SK-N-SH treated with all-trans-retinoic acid at 6 μM for 48 hours (cell line): Measurements from ENCODE around the gene MALRD1.

Experiments used
- ATAC-seq: fragments of 200-7000 bp; cut with Tn5 transposase; 3 replicates; pipeline ENCODE4 v1.9.1; 2020; ENCODE audit warnings: mild to moderate bottlenecking, moderate library complexity
- BACH2 ChIP-seq: fragments of 250-450 bp; sonication (Bioruptor Pico); IDR thresholded peaks from 2 replicates; pipeline ENCODE4 v1.9.0; 2021; ENCODE audit warnings: mild to moderate bottlenecking, borderline replicate concordance
- CSDC2 ChIP-seq: fragments of 250-450 bp; sonication (Bioruptor Pico); IDR thresholded peaks from 2 replicates; pipeline ENCODE4 v1.5.0; 2020; ENCODE audit warnings: mild to moderate bottlenecking, moderate library complexity
- ESRRG ChIP-seq: fragments of 250-450 bp; sonication (Bioruptor Pico); IDR thresholded peaks from 2 replicates; pipeline ENCODE4 v1.6.1; 2021; ENCODE audit warnings: mild to moderate bottlenecking
- GLIS3 ChIP-seq: fragments of 250-450 bp; sonication (Bioruptor Pico); IDR thresholded peaks from 2 replicates; pipeline ENCODE4 v1.5.0; 2020; ENCODE audit warnings: mild to moderate bottlenecking, moderate library complexity
- ISL1 ChIP-seq: fragments of 250-450 bp; sonication (Bioruptor Pico); IDR thresholded peaks from 2 replicates; pipeline ENCODE4 v2.1.2; 2022; ENCODE audit warnings: mild to moderate bottlenecking, moderate library complexity
- OSR1 ChIP-seq: fragments of 250-450 bp; sonication (Bioruptor Pico); IDR thresholded peaks from 2 replicates; pipeline ENCODE4 v1.8.0; 2022; ENCODE audit warnings: moderate library complexity, mild to moderate bottlenecking, inconsistent platforms
- PPARA ChIP-seq: fragments of 250-450 bp; sonication (Bioruptor Pico); IDR thresholded peaks from 2 replicates; pipeline ENCODE4 v1.5.0; 2020; ENCODE audit warnings: mild to moderate bottlenecking, borderline replicate concordance
- RARB ChIP-seq: fragments of 250-450 bp; sonication (Bioruptor Pico); IDR thresholded peaks from 2 replicates; pipeline ENCODE4 v1.8.0; 2021; ENCODE audit warnings: mild to moderate bottlenecking, moderate library complexity
- TCF4 ChIP-seq: fragments of 250-450 bp; sonication (Bioruptor Pico); IDR thresholded peaks from 2 replicates; pipeline ENCODE4 v1.8.0; 2021; ENCODE audit warnings: mild to moderate bottlenecking, moderate library complexity, borderline replicate concordance
- TOX ChIP-seq: fragments of 250-450 bp; sonication (Bioruptor Pico); IDR thresholded peaks from 2 replicates; pipeline ENCODE4 v1.8.0; 2021; ENCODE audit warnings: mild to moderate bottlenecking, moderate library complexity, borderline replicate concordance
- ZC3H10 ChIP-seq: fragments of 250-450 bp; sonication (Bioruptor Pico); IDR thresholded peaks from 2 replicates; pipeline ENCODE4 v1.5.1; 2021; ENCODE audit warnings: mild to moderate bottlenecking, moderate library complexity
- ZFP3 ChIP-seq: fragments of 250-450 bp; sonication (Bioruptor Pico); IDR thresholded peaks from 2 replicates; pipeline ENCODE4 v1.5.0; 2020; ENCODE audit warnings: mild to moderate bottlenecking, moderate library complexity
- ZFP30 ChIP-seq: fragments of 450-650 bp; formaldehyde crosslinking; IDR thresholded peaks from 2 replicates; pipeline ENCODE4 v1.5.0; 2022; ENCODE audit warnings: mild to moderate bottlenecking, moderate library complexity
- ZNF8 ChIP-seq: fragments of 450-650 bp; formaldehyde crosslinking; IDR thresholded peaks from 2 replicates; pipeline ENCODE4 v1.5.0; 2020; ENCODE audit warnings: mild to moderate bottlenecking, moderate library complexity
- TF ChIP-seq, protein P1 (sequence below): fragments of 250-450 bp; sonication (Bioruptor Pico); IDR thresholded peaks from 2 replicates; pipeline ENCODE4 v1.8.0; 2021; ENCODE audit warnings: low read depth, mild to moderate bottlenecking, moderate library complexity, borderline replicate concordance
- TF ChIP-seq, protein P2 (sequence below): fragments of 250-450 bp; sonication (Bioruptor Pico); IDR thresholded peaks from 2 replicates; pipeline ENCODE4 v1.8.0; 2020; ENCODE audit warnings: mild to moderate bottlenecking, moderate library complexity, borderline replicate concordance
- TF ChIP-seq, protein P3 (sequence below): fragments of 250-450 bp; sonication (Bioruptor Pico); IDR thresholded peaks from 2 replicates; pipeline ENCODE4 v1.5.1; 2020; ENCODE audit warnings: low read depth, mild to moderate bottlenecking, moderate library complexity
- TF ChIP-seq, protein P4 (sequence below): fragments of 250-450 bp; sonication (Bioruptor Pico); IDR thresholded peaks from 2 replicates; pipeline ENCODE4 v1.5.0; 2020; ENCODE audit warnings: mild to moderate bottlenecking, moderate library complexity

Gene MALRD1

GRCh38 chr10:19572056-19572455 is 523.5 kb downstream of the MALRD1 start:
- ATAC-seq: no peak
- TF ChIP-seq, protein P1, sequence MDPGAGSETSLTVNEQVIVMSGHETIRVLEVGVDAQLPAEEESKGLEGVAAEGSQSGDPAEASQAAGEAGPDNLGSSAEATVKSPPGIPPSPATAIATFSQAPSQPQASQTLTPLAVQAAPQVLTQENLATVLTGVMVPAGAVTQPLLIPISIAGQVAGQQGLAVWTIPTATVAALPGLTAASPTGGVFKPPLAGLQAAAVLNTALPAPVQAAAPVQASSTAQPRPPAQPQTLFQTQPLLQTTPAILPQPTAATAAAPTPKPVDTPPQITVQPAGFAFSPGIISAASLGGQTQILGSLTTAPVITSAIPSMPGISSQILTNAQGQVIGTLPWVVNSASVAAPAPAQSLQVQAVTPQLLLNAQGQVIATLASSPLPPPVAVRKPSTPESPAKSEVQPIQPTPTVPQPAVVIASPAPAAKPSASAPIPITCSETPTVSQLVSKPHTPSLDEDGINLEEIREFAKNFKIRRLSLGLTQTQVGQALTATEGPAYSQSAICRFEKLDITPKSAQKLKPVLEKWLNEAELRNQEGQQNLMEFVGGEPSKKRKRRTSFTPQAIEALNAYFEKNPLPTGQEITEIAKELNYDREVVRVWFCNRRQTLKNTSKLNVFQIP: no peak
- TF ChIP-seq ESRRG (CRISPR knock-in tag): no peak
- TF ChIP-seq, protein P2, sequence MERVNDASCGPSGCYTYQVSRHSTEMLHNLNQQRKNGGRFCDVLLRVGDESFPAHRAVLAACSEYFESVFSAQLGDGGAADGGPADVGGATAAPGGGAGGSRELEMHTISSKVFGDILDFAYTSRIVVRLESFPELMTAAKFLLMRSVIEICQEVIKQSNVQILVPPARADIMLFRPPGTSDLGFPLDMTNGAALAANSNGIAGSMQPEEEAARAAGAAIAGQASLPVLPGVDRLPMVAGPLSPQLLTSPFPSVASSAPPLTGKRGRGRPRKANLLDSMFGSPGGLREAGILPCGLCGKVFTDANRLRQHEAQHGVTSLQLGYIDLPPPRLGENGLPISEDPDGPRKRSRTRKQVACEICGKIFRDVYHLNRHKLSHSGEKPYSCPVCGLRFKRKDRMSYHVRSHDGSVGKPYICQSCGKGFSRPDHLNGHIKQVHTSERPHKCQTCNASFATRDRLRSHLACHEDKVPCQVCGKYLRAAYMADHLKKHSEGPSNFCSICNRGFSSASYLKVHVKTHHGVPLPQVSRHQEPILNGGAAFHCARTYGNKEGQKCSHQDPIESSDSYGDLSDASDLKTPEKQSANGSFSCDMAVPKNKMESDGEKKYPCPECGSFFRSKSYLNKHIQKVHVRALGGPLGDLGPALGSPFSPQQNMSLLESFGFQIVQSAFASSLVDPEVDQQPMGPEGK (CRISPR knock-in tag): no peak
- no peak for TF ChIP-seq GLIS3 (CRISPR knock-in tag)
- no peak for TF ChIP-seq ZC3H10 (CRISPR knock-in tag)
- no peak for TF ChIP-seq ZFP3 (CRISPR knock-in tag)
- no peak for TF ChIP-seq TCF4 (CRISPR knock-in tag)
- no peak for TF ChIP-seq OSR1

- TF ChIP-seq ZFP30 (CRISPR knock-in tag) (no peak), ZFP3 (CRISPR knock-in tag) (no peak), PPARA (no peak), ESRRG (CRISPR knock-in tag) (no peak), CSDC2 (CRISPR knock-in tag) (no peak), ZNF8 (no peak), ISL1 (no peak), TCF4 (CRISPR knock-in tag) (no peak), TOX (CRISPR knock-in tag) (no peak)
- TF ChIP-seq, protein P3, sequence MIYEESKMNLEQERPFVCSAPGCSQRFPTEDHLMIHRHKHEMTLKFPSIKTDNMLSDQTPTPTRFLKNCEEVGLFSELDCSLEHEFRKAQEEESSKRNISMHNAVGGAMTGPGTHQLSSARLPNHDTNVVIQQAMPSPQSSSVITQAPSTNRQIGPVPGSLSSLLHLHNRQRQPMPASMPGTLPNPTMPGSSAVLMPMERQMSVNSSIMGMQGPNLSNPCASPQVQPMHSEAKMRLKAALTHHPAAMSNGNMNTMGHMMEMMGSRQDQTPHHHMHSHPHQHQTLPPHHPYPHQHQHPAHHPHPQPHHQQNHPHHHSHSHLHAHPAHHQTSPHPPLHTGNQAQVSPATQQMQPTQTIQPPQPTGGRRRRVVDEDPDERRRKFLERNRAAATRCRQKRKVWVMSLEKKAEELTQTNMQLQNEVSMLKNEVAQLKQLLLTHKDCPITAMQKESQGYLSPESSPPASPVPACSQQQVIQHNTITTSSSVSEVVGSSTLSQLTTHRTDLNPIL (CRISPR knock-in tag): no peak
- no peak for ATAC-seq
Observed at GRCh38 chr10:19576576-19576975, 528.0 kb downstream of the MALRD1 start.

- TF ChIP-seq ESRRG (CRISPR knock-in tag) (no peak), CSDC2 (CRISPR knock-in tag) (no peak), ZC3H10 (CRISPR knock-in tag) (no peak), TOX (CRISPR knock-in tag) (no peak), BACH2 (CRISPR knock-in tag) (no peak)
- TF ChIP-seq, protein P1: no peak
- no peak for ATAC-seq
Observed at GRCh38 chr10:19577381-19577780, 528.8 kb downstream of the MALRD1 start.

GRCh38 chr10:19577807-19578206 is 529.2 kb downstream of the MALRD1 start:
- TF ChIP-seq, protein P1: no peak
- no peak for TF ChIP-seq RARB (CRISPR knock-in tag)
- TF ChIP-seq, protein P4, sequence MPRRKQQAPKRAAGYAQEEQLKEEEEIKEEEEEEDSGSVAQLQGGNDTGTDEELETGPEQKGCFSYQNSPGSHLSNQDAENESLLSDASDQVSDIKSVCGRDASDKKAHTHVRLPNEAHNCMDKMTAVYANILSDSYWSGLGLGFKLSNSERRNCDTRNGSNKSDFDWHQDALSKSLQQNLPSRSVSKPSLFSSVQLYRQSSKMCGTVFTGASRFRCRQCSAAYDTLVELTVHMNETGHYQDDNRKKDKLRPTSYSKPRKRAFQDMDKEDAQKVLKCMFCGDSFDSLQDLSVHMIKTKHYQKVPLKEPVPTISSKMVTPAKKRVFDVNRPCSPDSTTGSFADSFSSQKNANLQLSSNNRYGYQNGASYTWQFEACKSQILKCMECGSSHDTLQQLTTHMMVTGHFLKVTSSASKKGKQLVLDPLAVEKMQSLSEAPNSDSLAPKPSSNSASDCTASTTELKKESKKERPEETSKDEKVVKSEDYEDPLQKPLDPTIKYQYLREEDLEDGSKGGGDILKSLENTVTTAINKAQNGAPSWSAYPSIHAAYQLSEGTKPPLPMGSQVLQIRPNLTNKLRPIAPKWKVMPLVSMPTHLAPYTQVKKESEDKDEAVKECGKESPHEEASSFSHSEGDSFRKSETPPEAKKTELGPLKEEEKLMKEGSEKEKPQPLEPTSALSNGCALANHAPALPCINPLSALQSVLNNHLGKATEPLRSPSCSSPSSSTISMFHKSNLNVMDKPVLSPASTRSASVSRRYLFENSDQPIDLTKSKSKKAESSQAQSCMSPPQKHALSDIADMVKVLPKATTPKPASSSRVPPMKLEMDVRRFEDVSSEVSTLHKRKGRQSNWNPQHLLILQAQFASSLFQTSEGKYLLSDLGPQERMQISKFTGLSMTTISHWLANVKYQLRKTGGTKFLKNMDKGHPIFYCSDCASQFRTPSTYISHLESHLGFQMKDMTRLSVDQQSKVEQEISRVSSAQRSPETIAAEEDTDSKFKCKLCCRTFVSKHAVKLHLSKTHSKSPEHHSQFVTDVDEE: no peak
- TF ChIP-seq ZNF8: no peak
- no peak for ATAC-seq
